Activated CD8-positive, alpha-beta T cell treated with anti-CD3 and anti-CD28 coated beads for 36 hours (primary cell): ENCODE results near the gene SLC66A2. TPM values are rescaled to one million over a fixed set of nuclear protein-coding genes. Genes with fewer than 3 reads are reported as not detected.

ENCODE experiments used
- ATAC-seq: fragments of 200-7000 bp; cut with Tn5 transposase; one replicate; pipeline ENCODE4 v1.10.0; 2021; ENCODE audit warnings: mild to moderate bottlenecking, moderate library complexity
- CTCF ChIA-PET: fragments of 350-600 bp; sonication (Branson Sonifier 250); formaldehyde crosslinking; loops from one replicate; lab custom pipeline; 2021; ENCODE audit warnings: antibody characterized with exemption; lab: Charles Lee
- POLR2A ChIA-PET: fragments of 350-600 bp; sonication (Branson Sonifier 250); formaldehyde crosslinking; loops from one replicate; lab custom pipeline; 2021; ENCODE audit warnings: antibody characterized with exemption; lab: Charles Lee
- DNase-seq: peaks from one replicate; pipeline ENCODE4 v3.0.0-alpha.2; 2020
- H3K27ac Mint-ChIP-seq: one replicate; pipeline ENCODE4 v1.8.0; 2021; ENCODE audit warnings: mild to moderate bottlenecking, mixed read lengths
- H3K27me3 Mint-ChIP-seq: one replicate; pipeline ENCODE4 v1.8.0; 2021; ENCODE audit warnings: mixed read lengths
- H3K36me3 Mint-ChIP-seq: one replicate; pipeline ENCODE4 v1.8.0; 2021; ENCODE audit warnings: low read depth, mixed read lengths
- H3K4me1 Mint-ChIP-seq: one replicate; pipeline ENCODE4 v1.8.0; 2021; ENCODE audit warnings: low read depth, mixed read lengths
- H3K4me3 Mint-ChIP-seq: one replicate; pipeline ENCODE4 v1.8.0; 2021; ENCODE audit warnings: mild to moderate bottlenecking, moderate library complexity, mixed read lengths
- H3K9me3 Mint-ChIP-seq: one replicate; pipeline ENCODE4 v1.8.0; 2021; ENCODE audit warnings: mixed read lengths
- intact Hi-C: fragments of 100-400 bp; cut with micrococcal nuclease; formaldehyde crosslinking; loops from one replicate; pipeline ENCODE4 v1.10.0; 2022
- total RNA-seq, 2 experiments: library from RNA; stranded (reverse); gene quantifications; one replicate each; pipeline ENCODE4 v1.2.3, GENCODE V29; 2021
- TF ChIP-seq, protein P1 (sequence below): fragments of 200-600 bp; IDR thresholded peaks from one replicate; pipeline ENCODE4 v1.8.0; 2022; ENCODE audit warnings: antibody characterized with exemption, mild to moderate bottlenecking

The SLC66A2 gene
- total RNA-seq, 2 experiments from 2014 or later: 28.2 to 29.7 TPM

DNA sequence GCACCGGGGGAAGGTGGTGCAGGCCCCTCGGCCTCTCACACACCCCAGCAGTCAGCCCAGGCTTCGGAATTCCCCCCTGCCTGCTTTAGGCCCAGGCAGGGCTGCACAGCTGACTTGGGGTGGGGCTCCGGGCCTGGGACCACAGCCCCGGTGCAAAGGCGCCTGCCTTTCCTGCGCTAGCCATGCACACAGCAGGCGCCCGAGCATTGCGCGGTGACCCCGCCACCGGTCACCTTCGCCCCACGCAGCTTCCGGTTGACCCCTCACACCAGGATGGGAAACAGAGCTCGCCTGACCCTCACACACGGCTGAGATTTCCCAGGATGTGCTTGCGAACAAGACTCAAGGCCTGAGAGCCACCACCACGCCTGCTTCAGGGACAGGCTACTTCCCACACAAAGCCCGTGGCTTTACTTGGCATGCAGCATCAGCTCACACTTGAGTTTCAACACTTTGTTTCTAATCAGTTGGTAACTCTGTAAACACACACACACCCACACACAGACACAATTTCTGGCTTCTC, 46.0 kb downstream of the SLC66A2 start:
- ATAC-seq: no peak
- Mint-ChIP-seq H3K36me3 (peaks cover 16% of the 10 kb centered on the region), H3K4me1 (peaks cover 14% of the 10 kb centered on the region), H3K9me3 (no peaks in the 10 kb centered on the region), H3K4me3 (no peak overlapping the region), H3K27me3 (no peaks in the 10 kb centered on the region), H3K27ac (no peak overlapping the region)
- no peak for DNase-seq
- TF ChIP-seq, protein P1, sequence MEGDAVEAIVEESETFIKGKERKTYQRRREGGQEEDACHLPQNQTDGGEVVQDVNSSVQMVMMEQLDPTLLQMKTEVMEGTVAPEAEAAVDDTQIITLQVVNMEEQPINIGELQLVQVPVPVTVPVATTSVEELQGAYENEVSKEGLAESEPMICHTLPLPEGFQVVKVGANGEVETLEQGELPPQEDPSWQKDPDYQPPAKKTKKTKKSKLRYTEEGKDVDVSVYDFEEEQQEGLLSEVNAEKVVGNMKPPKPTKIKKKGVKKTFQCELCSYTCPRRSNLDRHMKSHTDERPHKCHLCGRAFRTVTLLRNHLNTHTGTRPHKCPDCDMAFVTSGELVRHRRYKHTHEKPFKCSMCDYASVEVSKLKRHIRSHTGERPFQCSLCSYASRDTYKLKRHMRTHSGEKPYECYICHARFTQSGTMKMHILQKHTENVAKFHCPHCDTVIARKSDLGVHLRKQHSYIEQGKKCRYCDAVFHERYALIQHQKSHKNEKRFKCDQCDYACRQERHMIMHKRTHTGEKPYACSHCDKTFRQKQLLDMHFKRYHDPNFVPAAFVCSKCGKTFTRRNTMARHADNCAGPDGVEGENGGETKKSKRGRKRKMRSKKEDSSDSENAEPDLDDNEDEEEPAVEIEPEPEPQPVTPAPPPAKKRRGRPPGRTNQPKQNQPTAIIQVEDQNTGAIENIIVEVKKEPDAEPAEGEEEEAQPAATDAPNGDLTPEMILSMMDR: no peak
- ChIA-PET CTCF (interaction anchor here (0.8 kb wide), 1 partner anchor 16 kb away, joined by 3 read pairs; no protein-coding TSS in a partner anchor), POLR2A (interaction anchor here (1.5 kb wide), 1 partner anchor 128 kb away, joined by 4 read pairs; the partner anchor contains the start of gene RBFA)
- intact Hi-C loops: no loop called here

DNA sequence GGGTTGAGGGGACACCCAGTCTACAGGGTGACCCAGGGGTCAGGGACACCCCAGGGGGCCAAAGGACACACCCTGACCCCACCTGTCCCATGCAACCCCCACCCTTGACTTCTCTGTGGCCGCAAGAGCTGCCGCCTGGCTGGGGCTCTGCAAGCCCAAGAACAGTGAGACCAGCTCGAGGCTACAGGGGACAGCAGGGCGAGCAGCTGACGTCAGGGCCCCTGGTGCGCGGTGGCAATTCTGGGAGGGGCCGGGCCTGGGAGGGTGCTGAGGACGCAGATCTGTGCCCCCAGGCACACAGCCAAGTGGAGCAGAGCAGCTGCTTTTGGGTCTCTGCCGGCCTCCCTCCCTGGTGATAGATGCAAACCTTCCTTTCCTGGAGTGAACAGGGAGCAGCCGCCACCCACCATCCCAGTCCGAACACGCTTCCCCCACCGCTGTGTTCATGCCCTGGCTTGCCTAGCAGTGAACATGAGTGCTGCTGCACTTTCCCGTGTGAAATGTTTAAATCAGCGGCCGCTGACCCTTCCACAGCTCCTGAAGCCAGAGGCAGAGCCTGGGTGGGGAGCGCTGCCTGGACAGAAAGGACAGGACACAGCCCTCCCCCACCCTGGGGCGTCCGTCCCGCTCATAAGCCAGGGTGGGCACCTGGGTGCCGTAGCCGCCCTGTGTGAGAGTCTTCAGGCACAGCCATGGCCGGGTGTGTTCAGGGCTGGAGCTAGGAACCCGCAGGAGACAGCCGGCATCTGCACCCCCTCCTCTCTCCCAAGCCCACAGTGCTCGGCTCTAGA, 46.9 kb downstream of the SLC66A2 start:
- Mint-ChIP-seq H3K4me1 (peaks cover 11% of the 10 kb centered on the region), H3K4me3 (no peak overlapping the region), H3K27ac (no peak overlapping the region), H3K9me3 (no peaks in the 10 kb centered on the region), H3K36me3 (peaks cover 14% of the 10 kb centered on the region), H3K27me3 (no peaks in the 10 kb centered on the region)
- ChIA-PET POLR2A (no interaction called here), CTCF (no interaction called here)
- TF ChIP-seq, protein P1: no peak
- ATAC-seq (no peak), DNase-seq (no peak)
- intact Hi-C loops: no loop called here

DNA sequence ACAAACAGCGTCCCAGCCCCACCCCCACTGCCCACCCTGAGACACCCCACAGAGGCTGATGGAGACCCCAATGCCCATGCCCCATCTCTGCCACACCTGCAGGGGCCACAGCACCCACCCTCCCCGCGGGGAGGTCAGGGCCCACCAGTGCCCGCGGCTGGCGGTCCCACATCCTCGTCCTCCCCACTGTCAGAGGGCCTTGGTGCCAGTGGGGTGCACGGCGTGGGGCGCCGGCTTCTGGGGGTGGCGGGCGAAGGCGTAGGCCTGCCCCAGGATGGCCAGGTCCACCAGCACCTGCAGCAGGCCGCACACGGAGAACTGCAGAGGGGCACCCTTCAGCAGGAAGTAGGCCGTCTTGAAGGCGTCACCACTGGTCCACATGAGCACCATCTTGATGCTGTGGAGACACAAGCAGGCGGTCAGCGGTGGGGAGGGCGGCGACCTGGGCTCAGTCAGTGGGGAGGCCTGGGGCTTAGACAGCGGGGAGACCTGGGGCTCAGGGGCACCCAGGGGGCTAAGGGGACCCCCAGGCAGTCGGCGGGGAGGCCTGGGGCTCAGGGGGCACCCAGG, 47.6 kb downstream of the SLC66A2 start:
- no peak for ATAC-seq
- Mint-ChIP-seq H3K36me3 (peaks cover 14% of the 10 kb centered on the region), H3K27me3 (no peaks in the 10 kb centered on the region), H3K27ac (no peak overlapping the region), H3K4me3 (no peak overlapping the region), H3K4me1 (peaks cover 10% of the 10 kb centered on the region), H3K9me3 (no peaks in the 10 kb centered on the region)
- POLR2A ChIA-PET: no interaction called here
- no peak for DNase-seq
- intact Hi-C loops: no loop called here
- CTCF ChIA-PET: no interaction called here
- TF ChIP-seq, protein P1: no peak

GRCh38 chr18:79903071-79903635, 48.3 kb downstream of the SLC66A2 start:
- TF ChIP-seq, protein P1: no peak
- H3K9me3 Mint-ChIP-seq: no peaks in the 10 kb centered on the region
- no peaks in the 10 kb centered on the region for H3K27me3 Mint-ChIP-seq
- DNase-seq: no peak
- H3K4me3 Mint-ChIP-seq: no peak overlapping the region
- intact Hi-C loops: no loop called here
- ATAC-seq: no peak
- H3K27ac Mint-ChIP-seq: no peak overlapping the region
- CTCF ChIA-PET: no interaction called here
- H3K36me3 Mint-ChIP-seq: peaks cover 10% of the 10 kb centered on the region
- POLR2A ChIA-PET: no interaction called here
- H3K4me1 Mint-ChIP-seq: peaks cover 10% of the 10 kb centered on the region

DNA sequence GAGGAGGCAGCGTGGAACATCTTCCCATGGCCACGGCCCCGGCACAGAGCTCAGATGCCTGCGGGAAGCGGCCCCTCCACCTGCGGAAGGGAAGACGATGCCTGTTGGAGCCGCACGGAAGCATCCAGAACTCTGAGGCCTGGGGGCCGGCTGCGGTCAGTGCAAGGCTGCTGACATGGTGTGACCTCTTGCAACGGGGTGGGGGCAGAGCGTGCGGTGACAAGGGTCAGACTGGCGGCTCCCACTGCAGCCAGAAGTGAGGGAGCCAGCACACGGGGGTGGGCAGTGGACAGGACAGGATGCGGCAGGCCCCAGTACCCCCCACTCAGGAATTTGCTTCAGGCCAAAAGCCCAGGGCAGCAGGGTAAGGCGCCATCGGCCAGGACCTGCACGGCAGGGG, 48.8 kb downstream of the SLC66A2 start:
- TF ChIP-seq, protein P1: no peak
- ChIA-PET CTCF (no interaction called here), POLR2A (no interaction called here)
- intact Hi-C loops: no loop called here
- ATAC-seq (no peak), DNase-seq (no peak)
- peaks cover 3% of the 10 kb centered on the region for H3K9me3 Mint-ChIP-seq
- H3K36me3 Mint-ChIP-seq: peaks cover 8% of the 10 kb centered on the region
- peaks cover 10% of the 10 kb centered on the region for H3K4me1 Mint-ChIP-seq
- H3K4me3 Mint-ChIP-seq: no peak overlapping the region
- H3K27ac Mint-ChIP-seq: no peak overlapping the region
- H3K27me3 Mint-ChIP-seq: no peaks in the 10 kb centered on the region
